Liver (tissue), 9 donors: Measurements from ENCODE around the gene PRIM1. TPM values are rescaled to one million over a fixed set of nuclear protein-coding genes. Genes with fewer than 3 reads are reported as not detected.
"Not testable (repeated sequence)": the region's sequence is repeated elsewhere in the genome, so short reads cannot be mapped to it uniquely, and the experiment has no call there.

Experiments used
- DNase-seq: peaks from one replicate; pipeline ENCODE4 v3.0.0-alpha.2; 2017; ENCODE audit warnings: low spot score
- H3K27ac ChIP-seq, 2 donors: one replicate each; pipeline ENCODE4 v1.7.0; 2013; ENCODE audit warnings: inconsistent platforms in 2 of 2, low read length in 2 of 2, control low read depth in 1 of 2, low read depth in 1 of 2, mild to moderate bottlenecking in 1 of 2
- H3K27me3 ChIP-seq, 4 donors: one replicate each; pipeline versions ENCODE4 v1.6.1 to v1.7.0; 2013; ENCODE audit warnings: low read length in 3 of 4, inconsistent platforms in 1 of 4, mild to moderate bottlenecking in 1 of 4, moderate library complexity in 1 of 4; ENCODE audit not compliant: control insufficient read depth in 4 of 4, insufficient read depth in 4 of 4
- H3K36me3 ChIP-seq, 4 donors: one replicate each; pipeline versions ENCODE4 v1.6.1 to v1.7.0; 2013; ENCODE audit warnings: low read length in 3 of 4, mild to moderate bottlenecking in 3 of 4, low read depth in 1 of 4, moderate library complexity in 1 of 4; ENCODE audit not compliant: control insufficient read depth in 4 of 4, insufficient read depth in 3 of 4
- H3K4me1 ChIP-seq, 4 donors: one replicate each; pipeline versions ENCODE4 v1.6.1 to v1.7.0; 2013; ENCODE audit warnings: low read length in 3 of 4, mild to moderate bottlenecking in 3 of 4, moderate library complexity in 1 of 4; ENCODE audit not compliant: control insufficient read depth in 4 of 4, insufficient read depth in 4 of 4
- H3K4me3 ChIP-seq, 3 donors: one replicate each; pipeline versions ENCODE4 v1.6.1 to v1.7.0; 2013; ENCODE audit warnings: low read length in 3 of 3, control low read depth in 1 of 3, low read depth in 1 of 3, mild to moderate bottlenecking in 1 of 3
- H3K9ac ChIP-seq, 2 donors: one replicate each; pipeline ENCODE4 v1.7.0; 2013; ENCODE audit warnings: low read length in 2 of 2, mild to moderate bottlenecking in 2 of 2, moderate library complexity in 2 of 2, control low read depth in 1 of 2, low read depth in 1 of 2
- H3K9me3 ChIP-seq, 4 donors: one replicate each; pipeline versions ENCODE4 v1.6.1 to v1.7.0; 2013; ENCODE audit warnings: low read length in 3 of 4; ENCODE audit not compliant: control insufficient read depth in 4 of 4
- EGR1 ChIP-seq, 2 donors: IDR thresholded peaks; 2 replicates each; pipeline ENCODE4 v1.6.1; 2016 to 2018; ENCODE audit warnings: antibody characterized with exemption in 2 of 2, low read depth in 2 of 2
- FOXA2 ChIP-seq: IDR thresholded peaks from 2 replicates; pipeline ENCODE4 v1.6.1; 2016; ENCODE audit warnings: antibody characterized with exemption
- HNF4A ChIP-seq, 2 donors: conservative IDR thresholded peaks; 2 replicates each; pipeline ENCODE4 v1.6.1; 2016; ENCODE audit warnings: antibody characterized with exemption in 2 of 2, mild to moderate bottlenecking in 2 of 2
- JUND ChIP-seq, 2 donors: IDR thresholded peaks; 2 replicates each; pipeline ENCODE4 v1.6.1; 2016; ENCODE audit warnings: antibody characterized with exemption in 2 of 2
- MAX ChIP-seq: IDR thresholded peaks from 2 replicates; pipeline ENCODE4 v1.6.1; 2016; ENCODE audit warnings: antibody characterized with exemption
- RXRA ChIP-seq, 2 donors: IDR thresholded peaks; 2 replicates each; pipeline ENCODE4 v1.6.1; 2017 to 2018; ENCODE audit warnings: antibody characterized with exemption in 2 of 2, mild to moderate bottlenecking in 1 of 2
- SP1 ChIP-seq: IDR thresholded peaks from 2 replicates; pipeline ENCODE4 v1.6.1; 2018; ENCODE audit warnings: antibody characterized with exemption, mild to moderate bottlenecking
- ZBTB33 ChIP-seq: IDR thresholded peaks from 2 replicates; pipeline ENCODE4 v1.6.1; 2016; ENCODE audit warnings: antibody characterized with exemption
- WGBS: extraction: QIAGEN DNeasy Blood & Tissue Kit; methylation state at CpG from one replicate; pipeline ENCODE4 v1.1.7; 2013; 5-methylcytosine and 5-hydroxymethylcytosine counted together
- polyA plus RNA-seq, 2 donors: library from polyadenylated mRNA; stranded (reverse) in 1 of 2; unstranded in 1 of 2; fragments of 200-250 nt in 1 of 2; fragments of >200 nt in 1 of 2; fragmentation: Nextera tagmentation in 1 of 2; extraction: Ambion mirVana in 1 of 2; gene quantifications; one replicate each; pipeline versions ENCODE4 v1.2.1 to v1.2.3, GENCODE V29; 2013 to 2015
- total RNA-seq, 2 donors: library from RNA; depleted of rRNA; stranded (reverse); fragments of >200 nt; gene quantifications; one replicate each; pipeline ENCODE4 v1.2.3, GENCODE V29; 2014
- donor health status: healthy.
- donor health status: healthy.
- donor health status: healthy.
- donor health status: healthy.
- donor health status: healthy.

The PRIM1 gene
- total and polyA plus RNA-seq, 4 donors = 2.7 to 24.8 (median 5.4) TPM

- TF ChIP-seq RXRA (IDR thresholded peaks at IDR 0.05) (no peak), MAX (no peak), SP1 (no peak), JUND (IDR thresholded peaks at IDR 0.05) (no peak), ZBTB33 (no peak), HNF4A (conservative IDR thresholded peaks at IDR 0.05) (no peak), EGR1 (IDR thresholded peaks at IDR 0.05; ENCODE audit: low read depth in 2 of 2) (no peak), FOXA2 (no peak)
- no peak for DNase-seq
- Histone ChIP-seq H3K36me3 (no peaks in the 10 kb centered on the region), H3K27me3 (no peaks in the 10 kb centered on the region), H3K9me3 (no peaks in the 10 kb centered on the region), H3K27ac (no peak overlapping the region), H3K9ac (no peak overlapping the region), H3K4me3 (no peak overlapping the region), H3K4me1 (peaks cover 13 to 37% (median 24%) of the 10 kb centered on the region in 4 donors)
Measured at GRCh38 chr12:56800221-56800620, 48.1 kb upstream of the PRIM1 start.

DNA sequence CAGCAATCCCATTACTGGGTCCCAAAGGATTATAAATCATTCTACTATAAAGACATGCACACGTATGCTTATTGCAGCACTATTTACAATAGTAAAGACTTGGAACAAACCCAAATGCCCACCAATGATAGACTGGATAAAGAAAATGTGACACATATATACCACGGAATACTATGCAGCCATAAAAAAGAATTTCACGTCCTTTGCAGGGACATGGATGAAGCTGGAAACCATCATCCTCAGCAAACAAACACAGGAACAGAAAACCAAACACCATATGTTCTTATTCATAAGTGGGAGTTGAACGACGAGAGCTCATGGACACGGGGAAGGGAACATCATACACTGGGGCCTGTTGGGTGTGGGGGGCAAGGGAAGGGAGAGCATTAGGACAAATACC lies 47.2 kb upstream of the PRIM1 start:
- H3K4me3 ChIP-seq, H3K9me3 ChIP-seq, H3K27ac ChIP-seq, H3K9ac ChIP-seq, H3K27me3 ChIP-seq, H3K36me3 ChIP-seq, DNase-seq: not testable (repeated sequence)
- 93% methylated on average over 6 of the region's 6 CpGs for WGBS
- H3K4me1 ChIP-seq = peaks cover 10 to 29% (median 20%) of the 10 kb centered on the region in 4 donors

- not testable (repeated sequence) for H3K36me3 ChIP-seq, H3K9me3 ChIP-seq, H3K9ac ChIP-seq, H3K27me3 ChIP-seq, H3K27ac ChIP-seq, H3K4me1 ChIP-seq, DNase-seq, H3K4me3 ChIP-seq
- WGBS = 97% methylated on average over 25 of the region's 27 CpGs
Measured at GRCh38 chr12:56795791-56796190, 43.7 kb upstream of the PRIM1 start.

DNA sequence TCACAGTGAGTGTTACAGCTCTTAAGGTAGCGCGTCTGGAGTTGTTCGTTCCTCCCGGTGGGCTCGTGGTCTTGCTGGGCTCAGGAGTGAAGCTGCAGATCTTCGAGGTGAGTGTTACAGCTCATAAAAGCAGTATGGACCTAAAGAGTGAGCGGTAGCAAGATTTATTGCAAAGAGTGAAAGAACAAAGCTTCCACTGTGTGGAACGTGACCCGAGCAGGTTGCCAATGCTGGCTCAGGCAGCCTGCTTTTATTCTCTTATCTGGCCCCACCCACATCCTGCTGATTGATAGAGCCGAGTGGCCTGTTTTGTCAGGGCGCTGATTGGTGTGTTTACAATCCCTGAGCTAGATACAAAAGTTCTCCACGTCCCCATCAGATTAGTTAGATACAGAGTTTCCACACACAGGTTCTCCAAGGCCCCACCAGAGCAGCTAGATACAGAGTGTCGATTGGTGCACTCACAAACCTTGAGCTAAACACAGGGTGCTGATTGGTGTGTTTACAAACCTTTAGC lies 43.0 kb upstream of the PRIM1 start:
- H3K27me3 ChIP-seq, H3K9ac ChIP-seq, H3K4me1 ChIP-seq, H3K27ac ChIP-seq, DNase-seq, H3K4me3 ChIP-seq, H3K36me3 ChIP-seq, H3K9me3 ChIP-seq: not testable (repeated sequence)
- 67% methylated on average over 13 of the region's 13 CpGs for WGBS
